CD4-positive, alpha-beta memory T cell (primary cell): ENCODE measurements around the gene SS18L1. TPM values are rescaled to one million over a fixed set of nuclear protein-coding genes. Genes with fewer than 3 reads are reported as not detected.

ENCODE experiments used
- CTCF ChIA-PET: fragments of 350-600 bp; sonication (Branson Sonifier 250); formaldehyde crosslinking; loops from one replicate; lab custom pipeline; 2021; ENCODE audit warnings: inconsistent platforms; ENCODE audit not compliant: partially characterized antibody; lab: Charles Lee
- POLR2A ChIA-PET: fragments of 350-600 bp; sonication (Branson Sonifier 250); formaldehyde crosslinking; loops from one replicate; lab custom pipeline; 2021; ENCODE audit not compliant: partially characterized antibody; lab: Charles Lee
- DNase-seq, 5 donors: peaks; one replicate each; pipeline versions ENCODE4 v3.0.0 to v3.0.0-alpha.2; 2020 to 2022; ENCODE audit warnings: mixed read lengths in 1 of 5
- H3K27ac ChIP-seq: one replicate; pipeline ENCODE4 v1.7.0; 2013; ENCODE audit warnings: low read depth, low read length
- H3K27me3 ChIP-seq: 2 replicates; pipeline ENCODE4 v1.7.0; 2013; ENCODE audit warnings: mild to moderate bottlenecking, low read length, moderate library complexity; ENCODE audit not compliant: insufficient read depth
- H3K36me3 ChIP-seq: 2 replicates; pipeline ENCODE4 v1.7.0; 2013; ENCODE audit warnings: mild to moderate bottlenecking, low read length, moderate library complexity; ENCODE audit not compliant: insufficient read depth
- H3K4me1 ChIP-seq: 2 replicates; pipeline ENCODE4 v1.7.0; 2013; ENCODE audit warnings: mild to moderate bottlenecking, low read length, moderate library complexity; ENCODE audit not compliant: insufficient read depth
- H3K4me3 ChIP-seq, 2 donors: one replicate each; pipeline ENCODE4 v1.7.0; 2013; ENCODE audit warnings: low read length in 2 of 2, mild to moderate bottlenecking in 1 of 2
- H3K9me3 ChIP-seq, 2 donors: one replicate each; pipeline ENCODE4 v1.7.0; 2013; ENCODE audit warnings: low read length in 2 of 2, control low read depth in 1 of 2; ENCODE audit not compliant: control insufficient read depth in 1 of 2
- H3K27ac Mint-ChIP-seq, 7 donors: one replicate each; pipeline ENCODE4 v1.8.0; 2020 to 2021; ENCODE audit warnings: mixed read lengths in 7 of 7, mild to moderate bottlenecking in 6 of 7, inconsistent platforms in 3 of 7, moderate library complexity in 3 of 7
- H3K27me3 Mint-ChIP-seq, 2 donors: one replicate each; pipeline ENCODE4 v1.8.0; 2020 to 2021; ENCODE audit warnings: mixed read lengths in 2 of 2
- H3K36me3 Mint-ChIP-seq, 2 donors: one replicate each; pipeline ENCODE4 v1.8.0; 2020 to 2021; ENCODE audit warnings: mixed read lengths in 2 of 2, inconsistent platforms in 1 of 2, mild to moderate bottlenecking in 1 of 2
- H3K4me1 Mint-ChIP-seq, 4 donors: one replicate each; pipeline ENCODE4 v1.8.0; 2020 to 2021; ENCODE audit warnings: mixed read lengths in 4 of 4, mild to moderate bottlenecking in 1 of 4
- H3K4me3 Mint-ChIP-seq, 8 donors: one replicate each; pipeline ENCODE4 v1.8.0; 2020 to 2021; ENCODE audit warnings: mixed read lengths in 8 of 8, mild to moderate bottlenecking in 7 of 8, moderate library complexity in 6 of 8, inconsistent platforms in 3 of 8
- H3K9me3 Mint-ChIP-seq, 8 donors: one replicate each; pipeline ENCODE4 v1.8.0; 2020 to 2021; ENCODE audit warnings: mixed read lengths in 8 of 8, mild to moderate bottlenecking in 5 of 8, inconsistent platforms in 3 of 8, moderate library complexity in 1 of 8
- intact Hi-C: fragments of 100-400 bp; cut with micrococcal nuclease; formaldehyde crosslinking; loops from one replicate; pipeline ENCODE4 v1.15.1; 2023
- polyA plus RNA-seq, 2 donors: library from polyadenylated mRNA; unstranded; fragments of 300-500 nt; fragmentation: Illumina TruSeq; gene quantifications; one replicate each; pipeline ENCODE4 v1.2.3, GENCODE V29; 2021
- total RNA-seq, 2 experiments: library from RNA; stranded (reverse); gene quantifications; one replicate each; pipeline ENCODE4 v1.2.3, GENCODE V29; 2021

Gene SS18L1
- total and polyA plus RNA-seq, 4 experiments from 2014 or later = 0.71 to 24.8 (median 12.0) TPM

DNA sequence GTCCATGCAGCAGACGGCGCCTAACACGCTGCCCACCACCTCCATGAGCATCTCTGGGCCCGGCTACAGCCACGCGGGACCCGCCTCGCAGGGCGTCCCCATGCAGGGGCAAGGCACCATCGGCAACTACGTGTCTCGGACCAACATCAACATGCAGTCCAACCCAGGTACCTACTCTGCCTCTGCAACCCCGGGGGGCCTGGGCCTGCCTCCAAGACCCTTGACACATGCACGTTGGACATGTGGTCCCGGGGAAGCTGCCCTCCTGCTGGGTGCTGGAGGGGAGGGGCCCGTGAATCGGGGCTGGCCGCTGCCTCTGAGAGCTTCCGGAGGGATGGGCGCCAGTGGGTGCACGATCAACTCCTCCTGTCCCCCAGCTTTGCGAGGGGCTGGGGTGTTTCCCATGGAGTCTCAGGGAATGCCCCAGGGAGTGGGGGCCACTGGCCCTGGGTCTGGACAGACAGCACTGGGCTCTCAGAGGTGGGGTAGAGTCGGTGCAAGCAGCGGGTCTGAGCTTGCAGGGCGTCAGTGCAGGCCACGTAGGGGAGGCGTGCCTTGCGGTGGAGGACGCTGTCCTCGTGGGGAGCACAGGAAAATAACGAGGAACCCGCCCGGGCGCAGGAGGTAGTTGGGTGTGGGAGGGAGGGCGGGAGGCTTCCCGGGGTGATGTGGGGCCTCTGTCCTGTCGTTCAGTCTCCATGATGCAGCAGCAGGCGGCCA is 19.4 kb downstream of the SS18L1 start:
- Mint-ChIP-seq H3K9me3 (no peaks in the 10 kb centered on the region), H3K36me3 (peaks cover 18 to 32% of the 10 kb centered on the region in 2 donors), H3K4me1 (peaks cover 4 to 9% (median 6%) of the 10 kb centered on the region in 4 donors), H3K4me3 (no peak overlapping the region), H3K27me3 (no peaks in the 10 kb centered on the region), H3K27ac (no peak overlapping the region)
- H3K4me1 ChIP-seq = peaks cover 4% of the 10 kb centered on the region
- intact Hi-C loops = no loop called here
- peaks cover 14% of the 10 kb centered on the region for H3K36me3 ChIP-seq
- ChIA-PET CTCF (no interaction called here), POLR2A (no interaction called here)
- DNase-seq = no peak
- no peak overlapping the region for H3K27ac ChIP-seq
- H3K4me3 ChIP-seq = no peak overlapping the region
- H3K9me3 ChIP-seq = no peaks in the 10 kb centered on the region
- H3K27me3 ChIP-seq = no peaks in the 10 kb centered on the region

GRCh38 chr20:62163485-62163865 is 19.9 kb downstream of the SS18L1 start:
- H3K4me1 Mint-ChIP-seq = peaks cover 4 to 8% (median 6%) of the 10 kb centered on the region in 4 donors
- no peak overlapping the region for H3K4me3 Mint-ChIP-seq
- no peaks in the 10 kb centered on the region for H3K9me3 Mint-ChIP-seq

DNA sequence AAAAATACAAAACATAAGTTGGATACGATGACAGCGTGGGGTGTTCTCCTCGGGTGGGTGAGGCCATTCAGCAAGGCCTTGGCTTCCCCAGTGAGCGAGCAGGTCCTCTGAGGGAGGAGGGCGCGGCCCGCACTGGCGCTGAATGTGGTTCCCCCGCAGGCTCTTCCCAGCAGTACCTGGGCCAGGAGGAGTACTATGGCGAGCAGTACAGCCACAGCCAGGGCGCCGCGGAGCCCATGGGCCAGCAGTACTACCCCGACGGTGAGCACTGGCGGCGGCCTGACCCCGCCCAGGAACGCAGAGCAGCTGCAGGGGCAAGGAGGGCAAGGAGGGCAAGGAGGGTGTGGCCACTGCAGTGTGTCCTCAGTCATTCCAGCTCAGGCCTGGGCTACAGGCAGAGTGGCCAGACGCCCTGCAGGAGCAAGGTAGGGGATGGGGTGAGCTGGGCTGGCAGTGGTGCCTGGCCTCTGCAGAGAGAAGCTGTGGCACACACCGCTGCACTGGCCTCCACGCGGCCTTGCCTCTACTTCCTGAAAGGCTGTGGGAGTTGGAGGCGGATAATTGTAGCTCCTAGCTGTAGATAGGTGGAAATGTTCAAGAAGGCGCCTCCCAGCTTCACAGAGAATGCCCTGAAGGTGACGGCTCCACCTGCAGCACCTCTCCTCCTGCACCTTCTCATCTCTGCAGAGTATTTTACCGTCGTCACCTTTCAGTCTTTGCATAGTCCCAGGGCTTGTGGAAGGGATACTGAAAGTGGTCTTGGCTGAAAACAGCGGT is 20.6 kb downstream of the SS18L1 start:
- Histone ChIP-seq H3K4me3 (no peak overlapping the region), H3K27ac (no peak overlapping the region), H3K36me3 (peaks cover 14% of the 10 kb centered on the region), H3K4me1 (peaks cover 4% of the 10 kb centered on the region), H3K27me3 (no peaks in the 10 kb centered on the region), H3K9me3 (no peaks in the 10 kb centered on the region)
- Mint-ChIP-seq H3K27me3 (no peaks in the 10 kb centered on the region), H3K9me3 (no peaks in the 10 kb centered on the region), H3K36me3 (peaks cover 22 to 37% of the 10 kb centered on the region in 2 donors), H3K27ac (peak overlapping the region in 3 of 7 donors; percentile 47 to 72 (median 64)), H3K4me3 (no peak overlapping the region), H3K4me1 (peaks cover 4 to 6% (median 5%) of the 10 kb centered on the region in 4 donors)
- CTCF ChIA-PET = no interaction called here
- no peak for DNase-seq
- POLR2A ChIA-PET = no interaction called here
- intact Hi-C loops = no loop called here

More at GRCh38 chr20:62163485-62163865, 19.9 kb downstream of the SS18L1 start:
- H3K27me3 ChIP-seq = no peaks in the 10 kb centered on the region
- peaks cover 4% of the 10 kb centered on the region for H3K4me1 ChIP-seq
- Mint-ChIP-seq H3K27ac (no peak overlapping the region), H3K27me3 (no peaks in the 10 kb centered on the region), H3K36me3 (peaks cover 22 to 37% of the 10 kb centered on the region in 2 donors)
- no peak overlapping the region for H3K4me3 ChIP-seq
- POLR2A ChIA-PET = no interaction called here
- H3K36me3 ChIP-seq = peaks cover 14% of the 10 kb centered on the region
- intact Hi-C loops = no loop called here
- no peak for DNase-seq
- H3K9me3 ChIP-seq = no peaks in the 10 kb centered on the region
- CTCF ChIA-PET = no interaction called here
- H3K27ac ChIP-seq = no peak overlapping the region

DNA sequence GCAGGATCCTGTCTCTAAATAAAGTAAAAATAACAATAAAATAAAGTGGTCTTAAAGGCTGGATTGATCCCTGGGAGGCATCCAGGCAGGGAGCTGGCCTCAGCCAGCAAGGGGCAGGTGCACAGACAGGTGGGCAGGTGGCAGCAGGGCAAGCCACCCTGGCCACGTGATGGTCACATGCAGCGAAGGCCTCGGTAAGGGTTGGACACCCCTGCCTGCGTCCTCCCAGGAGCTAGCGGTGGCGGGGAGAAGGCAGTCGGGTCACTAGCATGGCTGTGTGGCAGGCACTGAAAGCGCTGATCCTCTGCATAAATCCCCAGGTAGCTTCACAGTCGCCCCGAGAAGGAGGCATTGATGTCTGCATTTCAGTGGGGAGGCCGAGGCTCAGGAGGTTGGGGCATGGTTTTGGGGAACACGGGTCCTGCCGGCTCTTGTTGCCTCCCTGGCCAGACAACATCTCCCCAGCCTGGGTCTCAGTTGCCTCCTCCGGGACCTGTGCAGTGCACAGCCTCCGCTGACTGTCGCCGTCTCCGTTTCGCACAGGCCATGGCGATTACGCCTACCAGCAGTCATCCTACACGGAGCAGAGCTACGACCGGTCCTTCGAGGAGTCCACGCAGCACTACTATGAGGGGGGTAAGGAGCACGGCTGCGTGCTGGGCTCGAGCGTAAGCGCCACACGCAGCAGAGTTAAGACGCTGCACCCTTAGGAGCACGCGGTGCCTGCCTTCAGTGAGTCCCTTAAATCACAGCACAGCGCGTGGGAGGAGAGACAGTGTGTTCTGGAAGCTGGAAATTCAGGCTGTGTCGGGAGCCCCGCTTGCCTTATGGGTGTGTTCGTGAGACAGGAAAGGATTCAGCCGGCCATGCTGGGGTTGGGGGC is 21.6 kb downstream of the SS18L1 start:
- H3K27me3 ChIP-seq = no peaks in the 10 kb centered on the region
- Mint-ChIP-seq H3K4me1 (peaks cover 0 to 1% (median 0%) of the 10 kb centered on the region in 4 donors), H3K9me3 (no peaks in the 10 kb centered on the region), H3K4me3 (no peak overlapping the region), H3K27ac (no peak overlapping the region), H3K27me3 (no peaks in the 10 kb centered on the region), H3K36me3 (peaks cover 22 to 37% of the 10 kb centered on the region in 2 donors)
- H3K36me3 ChIP-seq = peaks cover 14% of the 10 kb centered on the region
- CTCF ChIA-PET = no interaction called here
- H3K27ac ChIP-seq = no peak overlapping the region
- intact Hi-C loops = no loop called here
- no peaks in the 10 kb centered on the region for H3K4me1 ChIP-seq
- no peaks in the 10 kb centered on the region for H3K9me3 ChIP-seq
- no peak for DNase-seq
- POLR2A ChIA-PET = no interaction called here
- H3K4me3 ChIP-seq = no peak overlapping the region

- intact Hi-C loops = no loop called here
- Histone ChIP-seq H3K4me1 (no peaks in the 10 kb centered on the region), H3K4me3 (no peak overlapping the region), H3K27ac (no peak overlapping the region), H3K27me3 (no peaks in the 10 kb centered on the region), H3K36me3 (peaks cover 10% of the 10 kb centered on the region), H3K9me3 (no peaks in the 10 kb centered on the region)
- CTCF ChIA-PET = no interaction called here
- POLR2A ChIA-PET = interaction anchor here (0.6 kb wide), 1 partner anchor 45 kb away, joined by 3 read pairs; no protein-coding TSS in a partner anchor
- Mint-ChIP-seq H3K4me3 (no peak overlapping the region), H3K27ac (no peak overlapping the region), H3K27me3 (no peaks in the 10 kb centered on the region), H3K9me3 (no peaks in the 10 kb centered on the region), H3K36me3 (peaks cover 22 to 34% of the 10 kb centered on the region in 2 donors), H3K4me1 (peaks cover 0 to 1% (median 0%) of the 10 kb centered on the region in 4 donors)
- DNase-seq = no peak
Observed at GRCh38 chr20:62165762-62166399, 22.3 kb downstream of the SS18L1 start.

DNA sequence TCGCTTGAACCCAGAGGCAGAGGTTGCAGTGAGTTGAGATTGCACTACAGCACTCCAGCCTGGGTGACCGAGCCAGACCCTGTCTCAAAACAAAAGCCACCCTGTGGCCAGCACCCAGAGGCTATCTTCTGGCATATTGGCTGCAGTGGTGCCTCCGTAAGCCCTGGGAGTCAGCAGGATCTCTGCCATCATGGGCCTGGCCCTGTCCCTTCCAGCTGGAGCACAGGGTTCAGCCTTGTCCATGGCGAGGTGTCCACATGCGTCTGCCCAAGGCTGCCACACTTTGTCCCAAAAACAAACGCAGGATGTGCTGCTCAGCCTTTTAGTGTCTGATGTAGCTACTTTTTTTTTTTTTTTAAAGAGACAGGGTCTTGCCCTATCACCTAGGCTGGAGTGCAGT is 23.9 kb downstream of the SS18L1 start:
- no peaks in the 10 kb centered on the region for H3K4me1 ChIP-seq
- H3K27ac Mint-ChIP-seq = no peak overlapping the region
- POLR2A ChIA-PET = no interaction called here
- no peaks in the 10 kb centered on the region for H3K27me3 Mint-ChIP-seq
- peaks cover 0 to 1% (median 0%) of the 10 kb centered on the region in 4 donors for H3K4me1 Mint-ChIP-seq
- no peaks in the 10 kb centered on the region for H3K9me3 Mint-ChIP-seq
- no peak overlapping the region for H3K4me3 Mint-ChIP-seq
- H3K36me3 Mint-ChIP-seq = peaks cover 22 to 32% of the 10 kb centered on the region in 2 donors
- H3K9me3 ChIP-seq = no peaks in the 10 kb centered on the region
- intact Hi-C loops = no loop called here
- H3K36me3 ChIP-seq = peaks cover 9% of the 10 kb centered on the region
- no peak overlapping the region for H3K27ac ChIP-seq
- H3K27me3 ChIP-seq = no peaks in the 10 kb centered on the region
- DNase-seq = no peak
- H3K4me3 ChIP-seq = no peak overlapping the region
- CTCF ChIA-PET = no interaction called here
